Stimulated activated CD4-positive, alpha-beta T cell treated with anti-CD3 and anti-CD28 coated beads, Interleukin-1b, Interleukin-23, amount 100 ng/mL, for 4 hours (primary cell): ENCODE results near the gene WIPF2.
A peak's percentile ranks its signal among the peaks of the same experiment; 100 is the strongest.

Experiments
- DNase-seq, 2 donors: peaks; one replicate each; pipeline ENCODE4 v3.0.0-alpha.2; 2020; ENCODE audit warnings: low read depth in 2 of 2

The WIPF2 gene

DNA sequence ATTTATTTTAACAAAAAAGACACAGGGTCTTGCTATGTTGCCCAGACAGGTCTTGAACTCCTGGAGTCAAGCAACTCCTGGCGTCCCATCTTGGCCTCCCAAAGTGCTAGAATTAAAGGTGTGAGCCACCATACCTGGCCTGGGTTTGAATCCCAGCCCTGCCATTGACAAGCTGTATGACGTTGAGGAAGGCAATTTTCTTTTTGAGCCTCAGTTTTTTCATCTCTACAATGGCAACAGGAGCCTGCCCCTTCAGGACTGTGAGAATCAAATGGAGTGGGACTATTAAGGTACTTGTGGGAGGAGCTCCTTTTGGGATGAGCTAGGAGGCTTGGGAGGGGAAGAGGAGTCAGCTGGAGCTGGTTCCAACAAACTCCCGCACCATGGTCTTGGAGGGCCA is 96.1 kb downstream of the WIPF2 start:
- DNase-seq: no peak

DNA sequence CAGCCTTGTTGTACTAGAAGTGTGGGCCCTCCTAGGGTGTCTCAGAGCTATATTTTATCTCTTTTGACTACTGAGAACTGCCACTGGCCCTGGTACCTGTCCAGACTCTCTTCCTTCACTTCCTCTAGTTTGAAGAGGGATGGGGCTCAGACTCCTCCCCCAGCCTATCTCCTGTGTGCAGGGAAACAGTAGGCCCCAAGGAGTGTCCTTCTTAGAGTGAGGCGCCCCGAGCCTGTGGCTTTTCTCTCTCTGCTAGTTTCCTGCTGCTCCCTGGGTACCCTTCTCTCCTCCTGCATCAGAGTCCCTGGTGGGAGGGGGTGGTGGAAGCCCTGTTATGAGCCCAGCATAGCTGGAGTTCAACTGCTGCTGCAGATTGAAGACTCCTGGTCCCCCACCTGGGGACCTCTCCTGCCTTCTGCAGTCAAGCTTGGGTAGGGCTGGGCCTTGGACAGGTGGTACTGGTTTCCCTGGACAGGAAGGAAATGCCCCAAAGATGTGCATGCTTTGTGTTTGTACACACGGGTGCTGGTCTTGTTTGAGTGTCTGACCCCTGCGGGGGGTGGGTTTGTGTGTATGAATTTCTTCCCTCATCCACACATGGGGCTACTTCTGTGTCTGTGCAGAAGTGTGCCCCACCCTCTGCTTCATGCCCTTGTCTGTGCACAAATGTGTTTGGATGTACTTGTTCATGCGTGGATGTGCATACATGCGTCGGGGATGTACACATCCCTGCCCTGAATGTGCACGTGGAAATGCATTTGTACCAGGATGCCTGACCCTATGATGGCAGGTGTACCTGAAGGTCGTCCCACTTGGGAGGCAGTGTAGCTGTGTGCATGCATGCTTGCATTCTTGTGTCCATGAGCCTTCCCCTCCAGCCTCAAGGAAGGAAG is 96.8 kb downstream of the WIPF2 start:
- DNase-seq: no peak

DNA sequence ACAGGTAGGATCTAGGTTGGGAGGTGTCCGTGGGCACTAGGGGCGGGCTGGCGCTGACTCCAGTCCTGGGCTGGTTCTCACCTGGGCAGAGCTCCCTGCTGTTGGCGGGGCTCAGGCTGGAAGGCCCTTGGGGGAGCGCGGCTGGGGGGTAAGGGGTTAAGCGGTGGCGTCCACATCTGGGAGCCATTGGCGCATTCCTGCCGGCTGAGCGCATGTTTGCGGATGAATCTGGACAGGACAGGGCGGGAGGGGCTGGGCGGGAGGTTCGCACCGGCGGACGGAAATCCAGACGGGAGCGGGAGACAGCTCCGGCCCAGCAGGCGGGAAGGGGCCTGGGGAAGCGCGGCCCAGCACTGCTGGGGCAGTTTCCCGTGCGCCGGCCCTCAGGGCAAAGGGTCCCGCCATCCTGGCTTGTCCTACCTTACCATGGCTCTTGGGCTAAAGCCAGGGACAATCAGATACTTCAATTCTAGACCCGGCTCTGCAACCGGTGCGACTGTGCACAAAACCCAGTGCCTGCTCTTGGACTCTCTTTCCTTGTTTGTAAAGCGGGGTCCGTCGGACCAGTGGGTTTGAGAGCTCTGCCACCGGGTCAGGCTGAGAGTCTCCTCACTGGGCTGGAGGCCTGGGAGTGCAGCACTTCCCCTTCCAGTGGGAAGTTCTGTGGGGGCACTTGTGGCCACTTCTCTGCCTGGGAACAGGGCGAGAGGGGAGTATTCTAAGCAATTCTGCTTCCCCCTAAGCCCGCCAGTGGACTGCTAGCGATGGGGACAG is 97.7 kb downstream of the WIPF2 start:
- DNase-seq: no peak

DNA sequence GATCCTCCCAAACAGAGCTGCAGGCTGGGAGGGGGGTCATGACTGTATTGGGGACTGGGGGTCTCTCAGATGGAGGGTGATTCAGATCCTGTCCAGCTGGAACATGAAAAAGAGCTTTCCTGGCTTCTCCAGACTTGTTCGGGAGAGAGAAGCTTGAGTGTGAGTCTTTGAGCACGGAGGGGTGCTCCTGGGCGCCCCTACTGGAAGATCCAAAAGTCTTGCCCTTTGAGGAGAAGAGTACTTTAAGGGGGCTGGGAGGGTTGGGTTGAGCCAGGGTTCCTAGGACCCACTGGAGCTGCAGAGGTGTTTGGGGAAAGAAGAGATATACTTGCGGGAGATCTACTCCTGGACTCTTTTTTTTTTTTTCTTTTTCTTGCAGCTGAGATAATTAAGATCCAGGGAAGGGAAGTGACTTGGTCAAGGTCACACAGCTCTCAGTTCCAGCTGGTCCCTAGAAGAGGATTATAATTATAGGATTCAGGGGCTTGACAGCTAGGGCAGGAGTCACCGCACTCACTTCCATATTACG is 98.3 kb downstream of the WIPF2 start:
- no peak for DNase-seq

DNA sequence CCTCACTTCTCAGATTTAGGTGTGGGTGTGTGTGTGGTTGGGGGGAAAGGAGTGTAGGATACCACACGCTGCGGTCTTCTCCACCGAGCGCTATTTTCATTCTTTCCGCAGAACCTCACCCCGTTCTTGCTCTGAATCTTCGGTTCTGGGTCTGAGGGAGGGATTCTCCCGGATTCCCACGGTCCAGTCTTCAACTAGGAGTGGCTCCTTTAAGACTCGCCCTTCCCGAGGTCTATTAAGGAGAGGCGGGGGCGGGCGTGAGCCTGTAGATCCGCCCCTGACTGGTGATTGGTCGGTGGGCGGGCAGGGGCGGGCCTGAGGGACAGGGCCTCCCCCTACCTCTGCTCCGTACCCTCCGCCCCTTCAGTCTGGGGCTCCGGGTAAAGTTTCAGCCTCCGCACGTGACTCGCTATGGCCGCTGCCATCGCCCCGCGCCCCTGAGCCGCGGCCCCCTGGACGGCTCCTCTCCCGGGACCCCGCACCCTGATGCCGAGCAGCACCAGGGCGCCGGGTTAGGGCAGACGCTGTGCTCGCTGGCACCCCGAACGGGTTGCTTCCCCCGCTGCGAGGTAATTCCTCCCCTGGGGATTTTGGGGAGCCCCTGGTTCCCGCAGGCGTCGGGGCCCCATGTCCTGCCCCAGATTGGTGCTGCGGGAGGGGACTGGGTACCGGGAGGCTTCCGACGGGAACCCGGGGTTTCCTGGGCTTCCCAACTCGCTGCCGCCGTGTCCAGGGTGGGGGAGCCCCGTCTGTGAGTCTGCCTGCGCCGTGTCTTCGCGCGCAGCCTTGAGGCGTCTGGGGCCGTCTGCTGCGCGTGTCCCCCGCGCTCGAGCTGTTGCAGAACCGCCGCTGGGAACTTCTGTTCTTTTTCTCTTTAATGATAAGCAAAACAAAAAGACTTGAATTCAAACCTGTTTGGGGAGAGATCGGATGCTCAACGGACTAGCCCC is 99.1 kb downstream of the WIPF2 start:
- DNase-seq: peak; percentile 87 to 89

DNA sequence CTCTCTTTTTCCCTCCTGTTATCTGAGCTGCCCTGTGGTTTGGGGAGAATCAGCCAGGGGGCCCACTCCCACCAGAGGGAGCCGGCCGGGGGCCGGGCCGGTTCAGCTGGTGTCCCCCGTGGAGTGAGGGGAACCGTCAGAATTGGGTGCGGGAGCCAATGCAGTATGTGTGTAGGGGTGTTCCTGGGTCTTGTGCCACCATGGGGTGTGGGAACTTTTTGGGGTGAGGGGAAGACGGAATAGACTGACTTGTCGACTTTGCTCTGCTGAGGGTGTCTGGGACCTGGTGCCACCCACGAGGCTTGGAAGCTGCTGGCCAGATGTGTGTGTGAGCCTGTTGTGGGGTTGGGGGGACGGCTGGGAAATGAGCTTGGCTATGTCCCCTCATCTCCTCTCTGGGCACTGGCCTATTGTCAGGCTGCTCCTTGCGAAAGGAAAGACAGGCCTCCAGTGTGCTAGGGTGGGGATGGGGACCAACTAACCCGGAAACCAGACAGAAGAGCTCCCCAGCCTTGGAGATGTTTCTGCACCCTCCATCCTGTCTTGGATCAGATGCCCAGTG is 99.8 kb downstream of the WIPF2 start:
- DNase-seq: no peak

DNA sequence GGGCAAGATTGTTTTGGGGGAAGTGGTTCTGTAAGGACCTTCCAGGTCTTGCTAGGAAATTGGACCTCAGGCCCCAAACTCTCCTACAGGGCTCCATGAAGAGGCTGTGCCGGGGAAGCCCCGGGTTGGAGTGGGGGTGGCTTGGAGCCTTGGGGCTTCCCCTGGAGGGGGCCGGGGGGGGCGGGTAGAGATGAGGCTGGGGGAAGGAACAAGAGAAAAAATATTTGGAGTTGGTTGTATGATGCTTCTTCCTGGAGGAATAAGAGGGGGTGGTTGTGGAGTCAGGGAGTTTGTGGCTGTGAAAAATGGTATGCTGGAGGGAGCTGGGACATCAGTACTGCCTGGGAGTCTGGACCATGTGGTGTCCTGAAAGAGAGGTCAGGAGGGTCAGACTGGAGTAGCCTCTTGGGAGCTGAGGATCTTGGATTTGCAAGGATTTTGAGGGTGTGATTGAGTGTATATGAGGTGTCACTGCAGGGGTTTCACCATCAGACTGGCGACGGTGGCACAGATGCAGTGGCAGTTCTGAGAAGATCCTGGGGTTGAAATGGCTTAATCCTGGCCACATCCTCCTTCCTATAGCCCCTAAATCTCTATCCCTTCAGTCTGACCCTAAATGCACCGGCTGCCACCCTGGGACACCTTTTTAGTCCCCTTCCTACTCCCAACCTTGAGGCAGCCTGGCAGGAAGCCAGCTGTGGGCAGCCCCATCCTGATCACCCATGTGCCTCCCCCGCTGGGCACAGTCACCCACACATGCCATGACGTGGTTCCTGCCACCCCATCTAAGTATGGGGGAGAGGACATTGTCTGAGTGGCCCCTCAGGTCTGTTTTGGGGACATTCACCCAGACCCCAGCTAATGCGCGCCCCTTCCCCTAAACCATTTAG is 100.8 kb downstream of the WIPF2 start:
- peak; percentile 63 to 65 for DNase-seq

DNA sequence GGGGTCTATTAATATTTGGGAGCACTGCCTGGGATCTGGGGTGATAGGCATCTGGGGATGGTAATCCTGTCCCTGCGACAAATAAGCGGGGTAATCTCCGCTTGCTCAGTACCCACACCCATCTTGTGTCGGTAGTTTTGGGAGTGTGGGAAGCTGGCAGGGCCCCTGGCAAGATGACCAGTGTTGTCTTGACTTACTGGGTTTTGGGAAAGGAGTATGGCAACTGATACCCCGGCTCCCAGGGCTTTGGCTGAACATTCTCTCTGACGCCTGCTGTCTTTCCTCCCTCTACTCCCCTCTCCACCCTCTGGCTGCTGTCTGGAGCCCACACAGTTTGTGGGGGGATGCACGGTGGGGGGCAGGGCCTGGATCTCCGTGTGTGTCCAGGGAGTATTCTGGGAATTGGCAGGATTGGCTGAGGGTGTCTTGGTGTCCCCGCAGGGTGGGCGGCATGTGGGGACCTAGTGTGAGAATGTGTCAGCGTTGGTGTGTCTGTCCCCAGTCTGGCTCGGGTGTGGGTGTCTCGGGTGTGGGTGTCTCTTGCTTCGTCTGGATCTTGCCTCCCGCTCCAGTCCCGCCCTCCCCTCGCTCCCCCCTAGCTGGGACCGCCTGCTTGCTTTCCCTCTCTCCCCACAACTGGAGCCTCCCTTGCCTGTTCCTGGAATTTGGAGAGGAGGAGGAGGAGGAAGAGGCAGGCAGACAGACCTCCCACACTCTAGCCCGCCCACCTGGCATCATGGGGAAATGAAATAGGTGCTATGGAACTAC is 101.8 kb downstream of the WIPF2 start:
- DNase-seq: no peak

DNA sequence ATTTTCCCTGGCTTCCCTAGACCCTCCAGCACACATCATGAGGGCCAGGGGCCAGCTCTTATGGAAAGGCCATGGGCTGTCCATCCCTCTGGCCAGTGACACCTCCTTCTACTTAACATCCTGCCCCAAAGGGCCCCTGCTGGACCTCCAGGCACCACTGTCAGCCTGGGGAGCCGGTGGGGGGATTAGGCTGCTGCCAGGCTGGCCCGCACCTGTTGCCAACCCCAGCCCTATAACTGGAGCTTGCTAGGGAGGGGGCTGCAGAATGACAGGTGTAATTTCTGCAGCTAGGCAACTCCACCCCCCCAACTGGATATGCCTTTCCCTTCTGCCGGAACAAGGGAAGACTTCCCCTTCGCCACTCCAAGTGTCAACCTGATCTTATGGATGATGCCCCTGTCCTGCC is 102.4 kb downstream of the WIPF2 start:
- no peak for DNase-seq

DNA sequence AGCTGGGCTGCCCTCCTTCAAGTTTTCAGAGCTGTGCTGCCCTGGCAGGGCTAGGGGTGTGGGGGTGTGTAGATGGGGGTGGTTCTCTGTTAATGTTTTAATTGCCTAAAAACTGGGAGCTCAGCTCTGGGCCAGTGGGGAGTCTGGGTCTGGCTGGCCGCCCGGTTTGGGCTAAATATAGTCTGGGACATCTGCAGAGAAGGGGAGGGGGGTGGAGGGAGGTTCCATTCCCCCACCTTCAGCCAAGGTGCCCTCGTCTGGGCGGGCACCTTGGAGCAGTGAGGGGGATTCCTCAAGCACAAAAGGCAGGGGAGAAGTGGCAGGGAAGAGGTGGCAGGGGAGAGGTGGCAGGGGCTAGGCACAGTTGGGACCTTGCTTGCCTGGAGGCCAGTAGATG is 102.9 kb downstream of the WIPF2 start:
- no peak for DNase-seq

DNA sequence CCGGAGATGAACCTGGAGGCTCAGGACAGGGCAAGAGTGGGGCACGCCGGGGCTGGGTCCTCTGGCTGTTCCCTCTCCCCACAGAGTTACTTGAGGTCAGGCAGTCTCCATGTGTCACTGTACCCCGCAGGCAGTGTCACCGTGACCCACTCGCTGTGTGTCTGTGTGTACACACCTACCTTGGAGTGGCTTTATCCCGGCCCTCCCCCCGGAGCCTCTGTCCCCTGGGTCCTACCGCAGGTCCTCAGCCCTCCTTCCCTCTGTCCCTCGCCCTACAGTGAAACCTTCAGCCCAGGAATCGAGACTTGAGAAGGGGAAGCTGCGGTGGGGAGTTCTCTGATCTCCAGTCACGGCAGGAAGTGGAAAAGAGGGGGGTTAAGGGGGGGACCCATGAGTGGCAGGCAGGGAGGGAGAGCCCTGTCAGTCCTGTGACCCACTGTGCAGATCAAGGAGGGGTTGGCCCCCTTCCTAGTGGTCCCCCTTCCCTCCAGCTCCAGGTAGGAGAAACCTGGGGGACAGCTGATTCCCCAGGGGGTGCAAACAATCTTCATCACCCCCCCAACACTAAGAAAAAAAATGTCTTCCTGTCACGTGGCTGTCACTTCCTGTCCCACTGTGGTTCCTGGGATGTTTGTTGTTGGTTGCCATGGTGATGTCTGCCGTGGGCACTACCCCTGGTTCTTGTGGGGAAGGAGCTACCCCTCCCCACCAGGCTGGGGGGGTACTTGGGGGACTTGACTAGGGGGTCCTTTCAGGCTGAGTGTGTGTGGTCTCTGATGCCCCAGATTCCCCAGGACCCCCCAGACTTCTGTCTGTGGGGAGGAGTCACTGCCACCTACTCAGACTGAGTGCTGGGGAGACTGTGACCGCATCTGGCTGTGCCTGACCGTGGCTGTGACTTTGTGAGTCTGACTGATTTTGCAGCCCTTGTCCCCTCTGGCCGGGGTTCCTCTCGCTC is 103.5 kb downstream of the WIPF2 start:
- peak; percentile 52 to 67 for DNase-seq

DNA sequence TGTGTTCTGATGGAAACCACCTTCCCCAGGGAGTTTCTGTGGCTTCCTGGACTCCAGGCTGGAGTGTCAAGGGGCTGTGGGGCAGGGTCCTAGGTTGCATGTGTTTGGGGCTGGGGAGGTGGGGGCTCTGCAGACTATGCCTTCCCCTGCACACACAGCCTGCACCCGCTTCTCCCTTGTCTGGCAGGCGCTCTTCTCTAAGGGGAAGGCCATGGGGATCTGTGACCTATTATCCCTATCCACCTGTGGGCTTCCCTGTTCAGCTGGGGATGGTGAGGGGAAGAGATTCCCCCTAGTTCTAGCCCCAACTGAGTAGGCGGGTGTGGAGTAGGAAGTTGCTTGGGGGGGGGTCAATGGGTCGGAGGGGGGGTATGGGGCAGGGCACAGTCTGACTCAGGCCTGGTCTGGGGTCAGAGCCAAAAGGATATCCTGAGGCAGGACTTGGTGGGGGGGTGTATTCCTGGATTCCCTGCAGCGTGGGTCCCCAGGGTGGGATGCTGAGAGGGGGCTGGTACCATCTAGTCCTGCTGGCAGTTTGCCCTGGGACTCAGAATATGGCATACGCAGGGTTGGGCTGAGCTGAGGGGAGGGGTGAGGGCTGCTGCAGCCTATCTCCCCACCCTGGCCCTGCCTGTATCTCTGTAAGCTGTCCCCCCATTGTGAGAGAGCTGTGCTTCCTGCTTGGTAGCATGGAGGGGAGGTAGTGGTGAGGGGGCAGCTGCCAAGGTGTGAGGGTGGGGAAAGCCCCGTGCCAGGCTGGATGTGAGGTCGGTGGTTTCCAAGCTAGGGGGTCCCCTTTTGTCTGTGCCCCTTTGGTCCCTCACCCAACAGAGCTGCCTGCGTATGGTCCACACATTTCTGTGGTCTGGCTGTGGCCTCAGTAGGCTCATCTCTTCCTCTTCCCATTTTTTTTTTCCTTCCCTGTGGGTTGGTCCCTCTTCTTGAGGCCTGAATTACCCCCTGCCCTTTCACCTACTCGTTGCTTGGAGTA is 104.6 kb downstream of the WIPF2 start:
- DNase-seq: peak; percentile 49 to 57

DNA sequence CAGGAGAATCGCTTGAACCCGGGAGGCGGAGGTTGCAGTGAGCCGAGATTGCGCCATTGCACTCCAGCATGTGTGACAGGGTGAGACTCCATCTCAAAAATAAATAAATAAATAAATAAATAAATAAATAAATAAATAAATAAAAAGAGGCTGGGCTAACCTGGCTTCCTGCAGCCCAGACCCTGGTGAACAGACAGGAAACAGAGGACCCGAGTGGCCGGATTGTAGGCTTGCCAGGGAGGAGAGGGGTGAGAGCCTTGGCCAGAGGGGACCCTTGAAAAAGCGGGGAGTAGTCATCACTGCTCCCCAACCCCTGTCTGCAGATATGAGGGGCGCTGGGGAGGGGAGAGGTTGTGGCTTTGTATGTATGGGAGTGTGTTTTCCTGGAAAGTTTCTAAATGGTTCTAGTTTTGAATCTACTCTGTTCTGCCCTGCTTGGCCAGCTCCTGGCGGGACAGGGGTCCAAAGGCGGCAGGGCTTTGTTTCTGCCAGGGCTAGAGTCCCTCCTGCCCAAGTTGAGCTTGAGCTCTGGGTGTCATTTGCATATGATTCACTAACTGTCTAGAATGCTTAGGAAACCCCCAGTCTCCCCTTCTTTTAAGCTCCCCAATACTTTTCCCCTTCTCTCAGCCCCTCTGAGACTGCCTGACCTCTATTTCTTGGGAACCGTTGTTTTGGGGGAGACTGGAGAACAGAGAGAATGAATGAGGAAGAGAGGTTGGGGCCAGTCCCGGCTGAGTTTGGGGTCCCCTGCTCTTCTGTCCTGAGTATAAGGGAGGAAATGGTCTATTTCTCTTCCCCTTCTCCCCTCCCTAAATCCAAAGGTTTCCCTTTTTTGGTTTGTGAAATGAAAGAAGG is 106.3 kb downstream of the WIPF2 start:
- no peak for DNase-seq

DNA sequence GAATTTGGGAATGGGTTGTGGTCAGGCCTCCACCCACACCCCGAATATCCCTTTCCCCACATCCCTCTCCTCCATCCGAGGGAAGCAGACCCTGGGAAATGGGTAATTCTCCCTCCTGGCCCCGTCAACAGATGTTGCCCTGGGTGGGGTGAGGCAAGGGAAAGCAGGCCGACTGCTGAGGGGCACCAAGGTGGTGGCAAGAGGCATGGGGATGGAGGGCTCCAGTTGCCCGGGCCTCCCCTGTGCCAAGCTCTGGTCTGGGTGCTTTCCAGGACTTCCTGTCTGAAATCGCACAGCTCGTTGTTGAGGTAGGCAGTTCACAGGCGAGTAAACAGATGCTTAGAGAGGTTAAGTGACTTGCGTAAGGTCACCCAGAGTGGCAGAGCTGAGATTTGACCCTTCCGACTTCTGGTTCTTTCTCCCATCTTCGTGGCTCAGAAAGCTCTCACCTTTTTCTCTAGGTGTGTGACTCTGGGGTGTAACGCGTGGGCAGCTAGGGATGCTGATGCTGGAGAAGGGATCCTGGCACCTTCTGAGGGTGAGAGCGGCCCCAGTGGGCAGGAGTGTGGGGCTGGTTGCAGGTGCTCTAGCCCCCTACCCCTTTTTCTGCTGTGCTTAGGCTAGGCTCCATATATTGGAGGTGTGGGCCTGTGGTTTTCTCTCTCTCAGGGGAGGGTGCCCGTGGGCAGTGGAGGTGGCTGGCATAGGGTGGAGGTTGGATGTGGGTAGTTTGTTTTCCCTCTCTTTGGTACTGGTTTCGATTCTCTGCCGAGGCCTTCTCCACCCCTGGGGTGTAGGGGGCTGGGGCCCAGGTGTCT is 107.1 kb downstream of the WIPF2 start:
- no peak for DNase-seq

DNA sequence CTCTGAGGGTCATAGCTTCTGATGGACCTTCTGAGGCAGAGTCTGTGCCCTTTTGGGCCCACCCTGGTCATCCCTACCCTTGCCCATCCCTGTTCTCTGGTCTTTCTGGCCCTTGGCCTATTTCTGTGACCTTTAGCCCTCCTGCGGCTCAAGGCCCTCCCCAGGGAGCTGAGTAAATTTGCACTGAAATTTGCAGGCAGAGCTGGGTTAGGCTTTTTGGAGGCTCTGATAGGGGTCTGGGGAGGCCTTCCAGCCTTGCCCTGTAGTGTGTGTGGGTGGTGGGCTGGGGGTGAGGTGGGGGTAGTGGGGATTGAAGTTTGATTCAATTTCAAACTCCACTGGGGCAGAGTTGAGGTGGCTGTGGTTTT is 107.7 kb downstream of the WIPF2 start:
- DNase-seq: no peak
